DLD1 (cell line): ENCODE results near the gene JPT2.

ENCODE experiments used
- in situ Hi-C: cut with HindIII; loops from 2 replicates; pipeline ENCODE4 v1.10.0; 2017; ENCODE audit warnings: low sequenced_read_pairs

The JPT2 gene

GRCh38 chr16:1651094-1651973 is 26.7 kb upstream of the JPT2 start:
- in situ Hi-C loops: no loop called here

GRCh38 chr16:1651974-1652312 is 26.1 kb upstream of the JPT2 start:
- in situ Hi-C loops: no loop called here

- in situ Hi-C loops: no loop called here
These were observed 25.1 kb upstream of the JPT2 start for GRCh38 chr16:1653023-1653422.

GRCh38 chr16:1654505-1655268 is 23.4 kb upstream of the JPT2 start:
- in situ Hi-C loops: no loop called here

GRCh38 chr16:1655269-1655807 is 22.7 kb upstream of the JPT2 start:
- in situ Hi-C loops: no loop called here

GRCh38 chr16:1655909-1656807 is 21.9 kb upstream of the JPT2 start:
- in situ Hi-C loops: no loop called here

GRCh38 chr16:1656808-1657617 is 21.1 kb upstream of the JPT2 start:
- in situ Hi-C loops: no loop called here

- in situ Hi-C loops: no loop called here
These were observed 20.2 kb upstream of the JPT2 start for GRCh38 chr16:1657841-1658240.

GRCh38 chr16:1659031-1659430 is 19.0 kb upstream of the JPT2 start:
- in situ Hi-C loops: no loop called here

- in situ Hi-C loops: no loop called here
These were observed 16.3 kb upstream of the JPT2 start for GRCh38 chr16:1661826-1662225.

GRCh38 chr16:1662543-1662942 is 15.5 kb upstream of the JPT2 start:
- in situ Hi-C loops: no loop called here

- in situ Hi-C loops: no loop called here
These were observed 12.2 kb upstream of the JPT2 start for GRCh38 chr16:1665829-1666228.

GRCh38 chr16:1666316-1666715 is 11.8 kb upstream of the JPT2 start:
- in situ Hi-C loops: no loop called here

GRCh38 chr16:1667271-1667670 is 10.8 kb upstream of the JPT2 start:
- in situ Hi-C loops: no loop called here

GRCh38 chr16:1667916-1668315 is 10.2 kb upstream of the JPT2 start:
- in situ Hi-C loops: no loop called here

- in situ Hi-C loops: no loop called here
These were observed 9.3 kb upstream of the JPT2 start for GRCh38 chr16:1668612-1669319.

GRCh38 chr16:1669698-1670097 is 8.4 kb upstream of the JPT2 start:
- in situ Hi-C loops: no loop called here

- in situ Hi-C loops: no loop called here
These were observed 7.7 kb upstream of the JPT2 start for GRCh38 chr16:1670371-1670770.

GRCh38 chr16:1670866-1671265 is 7.2 kb upstream of the JPT2 start:
- in situ Hi-C loops: no loop called here
